NB4 (cell line): ENCODE results near the gene PPP6C.
"Not testable (repeated sequence)": the region's sequence is repeated elsewhere in the genome, so short reads cannot be mapped to it uniquely, and the experiment has no call there.

Experiments
- DNase-seq: peaks from one replicate; pipeline ENCODE4 v3.0.0; 2010; ENCODE audit warnings: low read depth
- H3K4me3 ChIP-seq: one replicate; pipeline ENCODE4 v1.5.1; 2011; ENCODE audit warnings: mild to moderate bottlenecking, low read depth, low read length, moderate library complexity
- MAX ChIP-seq: IDR thresholded peaks from 2 replicates; pipeline ENCODE4 v1.6.1; 2011; ENCODE audit warnings: low read depth, low read length
- MYC ChIP-seq: IDR thresholded peaks from 2 replicates; pipeline ENCODE4 v1.6.1; 2011; ENCODE audit warnings: low read depth, low read length
- POLR2A ChIP-seq: IDR thresholded peaks from 2 replicates; pipeline ENCODE4 v1.6.1; 2011; ENCODE audit warnings: mild to moderate bottlenecking; ENCODE audit not compliant: insufficient read length; ENCODE audit errors: extremely low read depth
- TF ChIP-seq, protein P1 (sequence below): IDR thresholded peaks from one replicate; pipeline ENCODE4 v1.5.1; 2012; ENCODE audit warnings: low read depth, low read length

The PPP6C gene

DNA sequence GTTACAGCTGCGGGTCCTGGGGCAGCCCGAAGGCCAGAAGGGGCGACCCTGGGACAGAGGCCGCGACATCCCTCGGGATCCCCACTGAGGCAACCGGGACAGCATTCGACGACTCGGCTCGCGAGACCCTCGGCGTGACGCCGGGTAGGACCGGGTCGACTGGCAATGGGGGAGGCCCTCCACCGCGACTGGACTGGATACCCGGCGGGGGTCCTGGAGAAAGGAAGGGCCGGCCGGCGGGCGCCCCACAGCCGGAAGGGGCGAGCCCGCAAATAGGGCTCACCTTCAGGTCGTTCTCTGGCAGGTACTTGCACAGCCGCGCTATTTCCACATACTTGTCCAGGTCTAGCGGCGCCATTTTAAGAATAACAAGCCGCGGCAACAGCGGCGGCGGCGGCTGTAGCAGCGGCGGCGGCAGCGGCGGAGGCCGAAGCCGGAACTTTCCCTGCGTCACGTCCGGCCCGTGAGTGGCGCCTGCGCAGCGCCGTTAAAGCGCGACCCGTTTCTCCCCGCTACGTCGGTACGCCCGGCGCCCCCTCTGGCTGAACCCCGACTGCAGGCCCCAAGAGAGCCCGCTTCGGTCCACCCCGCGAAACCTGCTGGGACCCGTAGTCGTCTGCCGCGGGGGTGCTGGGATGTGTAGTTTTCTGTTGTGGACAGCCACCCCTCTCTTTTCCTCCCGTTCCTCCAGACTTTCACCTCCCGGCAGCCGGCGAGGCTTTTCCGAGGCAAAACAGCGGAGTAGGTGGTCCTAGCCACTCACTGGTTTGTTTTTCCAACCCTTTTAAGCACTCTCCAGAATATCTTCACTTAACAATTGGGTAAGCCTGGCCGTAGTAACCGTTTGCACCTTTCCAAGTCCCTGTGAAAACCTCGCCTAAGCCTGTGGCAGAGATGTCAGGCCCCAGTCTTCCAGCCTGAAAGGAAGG is at the start of gene PPP6C:
TSS of gene PPP6C (minus strand) at position 443 of the 929 bp plus-strand sequence. CDS start at position 358, 85 bp downstream.
- no peak; the same call in 1 of the 2 replicates for TF ChIP-seq MYC
- TF ChIP-seq MAX = peak; percentile 55
- TF ChIP-seq, protein P1, sequence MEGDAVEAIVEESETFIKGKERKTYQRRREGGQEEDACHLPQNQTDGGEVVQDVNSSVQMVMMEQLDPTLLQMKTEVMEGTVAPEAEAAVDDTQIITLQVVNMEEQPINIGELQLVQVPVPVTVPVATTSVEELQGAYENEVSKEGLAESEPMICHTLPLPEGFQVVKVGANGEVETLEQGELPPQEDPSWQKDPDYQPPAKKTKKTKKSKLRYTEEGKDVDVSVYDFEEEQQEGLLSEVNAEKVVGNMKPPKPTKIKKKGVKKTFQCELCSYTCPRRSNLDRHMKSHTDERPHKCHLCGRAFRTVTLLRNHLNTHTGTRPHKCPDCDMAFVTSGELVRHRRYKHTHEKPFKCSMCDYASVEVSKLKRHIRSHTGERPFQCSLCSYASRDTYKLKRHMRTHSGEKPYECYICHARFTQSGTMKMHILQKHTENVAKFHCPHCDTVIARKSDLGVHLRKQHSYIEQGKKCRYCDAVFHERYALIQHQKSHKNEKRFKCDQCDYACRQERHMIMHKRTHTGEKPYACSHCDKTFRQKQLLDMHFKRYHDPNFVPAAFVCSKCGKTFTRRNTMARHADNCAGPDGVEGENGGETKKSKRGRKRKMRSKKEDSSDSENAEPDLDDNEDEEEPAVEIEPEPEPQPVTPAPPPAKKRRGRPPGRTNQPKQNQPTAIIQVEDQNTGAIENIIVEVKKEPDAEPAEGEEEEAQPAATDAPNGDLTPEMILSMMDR = peak; percentile 61
- TF ChIP-seq POLR2A = peak; percentile 57
- peak; percentile 97 for DNase-seq
- H3K4me3 ChIP-seq = peak within 1 kb of the TSS; percentile 79

DNA sequence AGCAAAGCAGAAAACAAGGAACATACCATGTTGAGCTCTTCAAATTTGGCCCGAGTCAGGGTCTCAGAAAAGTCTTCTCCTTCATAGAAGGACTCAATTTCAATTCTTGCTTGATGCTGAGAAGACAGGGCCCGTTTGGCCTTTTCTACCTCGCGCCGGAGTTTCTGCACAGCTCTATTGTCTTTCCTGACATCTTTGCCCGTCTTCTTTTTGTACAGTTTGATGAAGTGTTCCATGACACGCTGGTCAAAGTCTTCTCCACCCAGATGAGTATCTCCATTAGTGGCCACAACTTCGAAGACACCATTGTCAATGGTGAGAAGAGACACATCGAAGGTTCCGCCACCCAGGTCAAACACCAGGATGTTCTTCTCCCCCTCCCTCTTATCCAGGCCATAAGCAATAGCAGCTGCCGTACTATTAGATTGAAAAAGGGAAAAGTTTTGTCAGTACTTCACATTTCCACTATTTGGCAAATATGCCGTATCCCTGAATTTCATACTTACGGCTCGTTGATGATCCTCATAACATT is 49.4 kb upstream of the PPP6C start:
- TF ChIP-seq MYC (no peak), POLR2A (no peak), MAX (no peak)
- TF ChIP-seq, protein P1 = no peak
- no peak for DNase-seq
- peak overlapping the region; percentile 99 for H3K4me3 ChIP-seq

GRCh38 chr9:125238127-125238914 is 48.7 kb upstream of the PPP6C start:
- TF ChIP-seq, protein P1 = no peak
- TF ChIP-seq POLR2A (no peak), MYC (no peak), MAX (no peak)
- no peak for DNase-seq
- peak overlapping the region; percentile 99 for H3K4me3 ChIP-seq

GRCh38 chr9:125236520-125237159 is 47.0 kb upstream of the PPP6C start:
- H3K4me3 ChIP-seq = peak overlapping the region; percentile 99
- DNase-seq = not testable (repeated sequence)

DNA sequence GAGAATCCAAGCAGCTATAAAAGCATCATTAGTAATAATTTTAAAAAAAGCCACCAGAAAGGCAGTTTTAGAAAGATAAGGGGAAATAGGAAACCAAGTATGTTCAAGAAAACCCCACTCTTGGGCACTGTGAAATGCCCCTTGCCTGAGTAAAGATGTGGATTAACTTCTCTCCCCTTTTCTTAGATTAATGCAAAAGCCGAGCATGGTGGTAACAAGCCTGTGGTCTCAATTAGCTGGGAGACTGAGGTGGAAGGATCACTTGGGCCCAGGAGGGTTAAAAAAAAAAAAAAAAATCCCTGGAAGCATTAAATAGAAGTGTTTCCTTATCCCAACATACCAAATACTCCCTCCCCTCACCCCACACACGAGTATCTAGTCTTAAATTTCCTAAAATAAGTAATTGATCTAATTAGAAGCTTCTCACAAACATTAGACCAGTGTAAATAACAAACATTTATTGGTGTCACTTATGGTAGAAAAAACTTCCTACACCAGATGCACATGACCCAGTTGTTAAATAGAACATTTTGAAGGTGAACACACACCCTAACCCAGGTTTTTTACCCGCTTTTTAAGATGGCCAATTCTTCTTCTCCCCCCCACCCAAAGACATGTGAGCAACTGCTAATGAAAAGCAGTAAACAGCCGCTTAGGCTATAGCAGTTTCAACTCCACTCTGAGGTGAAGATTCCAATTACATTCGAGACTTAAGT is 46.4 kb upstream of the PPP6C start:
- no peak for TF ChIP-seq MAX
- TF ChIP-seq POLR2A = no peak
- TF ChIP-seq MYC = no peak
- TF ChIP-seq, protein P1 = no peak
- H3K4me3 ChIP-seq = peak overlapping the region; percentile 99
- DNase-seq = no peak

GRCh38 chr9:125234099-125234498 is 44.5 kb upstream of the PPP6C start:
- DNase-seq, H3K4me3 ChIP-seq: not testable (repeated sequence)
